GM19193 (cell line): ENCODE results near the gene PTPRA.

Experiments
- POLR2A ChIP-seq: IDR thresholded peaks from 4 replicates; pipeline ENCODE4 v1.6.1; 2011; ENCODE audit not compliant: insufficient read depth, insufficient read length; ENCODE audit errors: extremely low read depth

PTPRA gene

GRCh38 chr20:2892376-2892775 lies 19.1 kb downstream of the PTPRA start:
- TF ChIP-seq POLR2A = no peak

- TF ChIP-seq POLR2A = no peak
Observed at GRCh38 chr20:2894221-2894620, 20.9 kb downstream of the PTPRA start.

GRCh38 chr20:2899243-2899642 lies 26.0 kb downstream of the PTPRA start:
- TF ChIP-seq POLR2A = no peak

- TF ChIP-seq POLR2A = no peak
Observed at GRCh38 chr20:2900845-2901592, 27.7 kb downstream of the PTPRA start.

GRCh38 chr20:2902291-2902690 lies 29.0 kb downstream of the PTPRA start:
- TF ChIP-seq POLR2A = no peak

- no peak for TF ChIP-seq POLR2A
Observed at GRCh38 chr20:2902818-2903217, 29.5 kb downstream of the PTPRA start.

- TF ChIP-seq POLR2A = no peak
Observed at GRCh38 chr20:2903686-2904085, 30.4 kb downstream of the PTPRA start.

- no peak for TF ChIP-seq POLR2A
Observed at GRCh38 chr20:2907519-2907918, 34.2 kb downstream of the PTPRA start.

- no peak for TF ChIP-seq POLR2A
Observed at GRCh38 chr20:2909953-2910352, 36.7 kb downstream of the PTPRA start.

GRCh38 chr20:2911200-2911599 lies 37.9 kb downstream of the PTPRA start:
- no peak for TF ChIP-seq POLR2A

- no peak for TF ChIP-seq POLR2A
Observed at GRCh38 chr20:2914160-2914559, 40.9 kb downstream of the PTPRA start.

- TF ChIP-seq POLR2A = no peak
Observed at GRCh38 chr20:2917266-2917665, 44.0 kb downstream of the PTPRA start.

GRCh38 chr20:2918096-2919049 lies 45.1 kb downstream of the PTPRA start:
- TF ChIP-seq POLR2A = no peak

- TF ChIP-seq POLR2A = no peak
Observed at GRCh38 chr20:2919518-2920245, 46.4 kb downstream of the PTPRA start.

GRCh38 chr20:2920473-2920872 lies 47.2 kb downstream of the PTPRA start:
- TF ChIP-seq POLR2A = no peak
